ENCODE data around the gene EIPR1.

Gene EIPR1

DNA sequence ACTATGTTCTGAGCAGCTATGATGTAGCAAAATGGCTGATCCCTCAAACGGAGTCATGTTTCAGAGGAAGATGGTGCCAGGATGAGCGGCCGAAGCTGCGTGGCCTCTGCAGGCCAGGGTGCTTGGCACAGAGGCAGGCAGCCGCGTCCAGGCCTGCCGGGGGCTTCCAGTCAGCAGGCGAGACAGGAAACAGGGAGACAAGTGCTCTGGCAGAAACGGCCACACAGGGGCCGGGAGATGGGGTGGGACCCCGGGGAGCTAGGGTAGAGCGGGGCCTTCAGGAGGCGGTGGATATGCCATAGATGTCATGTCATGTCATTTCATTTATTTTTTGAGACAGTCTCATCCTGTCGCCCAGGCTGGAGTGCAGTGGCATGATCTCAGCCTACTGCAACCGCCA, 50.7 kb downstream of the EIPR1 start:
- Histone ChIP-seq H3K27me3 (ENCODE audit: control insufficient read depth, insufficient read depth, low read length) (no peaks in the 10 kb centered on the region), H3K36me3 (ENCODE audit: control insufficient read depth, insufficient read depth, low read length) (no peaks in the 10 kb centered on the region), H3K9me3 (ENCODE audit: control insufficient read depth, low read length) (no peaks in the 10 kb centered on the region), H3K4me3 (ENCODE audit: low read length) (no peak overlapping the region), H3K9ac (ENCODE audit: low read length) (no peak overlapping the region), H3K4me1 (ENCODE audit: control insufficient read depth, insufficient read depth, low read length) (peaks cover 5% of the 10 kb centered on the region)

DNA sequence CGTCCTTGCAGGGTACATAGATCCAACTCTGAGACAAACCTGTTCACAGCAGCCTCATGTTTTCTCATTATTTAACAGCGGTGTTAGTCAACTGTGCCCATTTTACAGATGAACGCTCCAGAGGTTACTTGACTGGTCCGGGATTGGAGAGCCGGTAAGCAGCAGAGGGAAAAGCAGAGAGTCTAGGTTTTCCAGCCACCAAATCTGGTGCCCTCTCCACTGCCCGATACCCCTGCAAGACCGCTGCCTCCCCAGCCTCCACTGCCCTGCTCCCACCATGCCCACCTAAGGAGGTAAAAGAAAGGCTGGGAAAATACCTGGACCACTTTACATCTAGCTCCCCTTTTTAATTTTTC, 51.5 kb downstream of the EIPR1 start:
- no peaks in the 10 kb centered on the region for H3K9me3 ChIP-seq (ENCODE audit: control insufficient read depth, low read length)
- no peak overlapping the region for H3K9ac ChIP-seq (ENCODE audit: low read length)
- H3K4me3 ChIP-seq (ENCODE audit: low read length), result no peak overlapping the region
- no peaks in the 10 kb centered on the region for H3K27me3 ChIP-seq (ENCODE audit: control insufficient read depth, insufficient read depth, low read length)
- H3K4me1 ChIP-seq (ENCODE audit: control insufficient read depth, insufficient read depth, low read length), result peaks cover 5% of the 10 kb centered on the region
- H3K36me3 ChIP-seq (ENCODE audit: control insufficient read depth, insufficient read depth, low read length), result no peaks in the 10 kb centered on the region

DNA sequence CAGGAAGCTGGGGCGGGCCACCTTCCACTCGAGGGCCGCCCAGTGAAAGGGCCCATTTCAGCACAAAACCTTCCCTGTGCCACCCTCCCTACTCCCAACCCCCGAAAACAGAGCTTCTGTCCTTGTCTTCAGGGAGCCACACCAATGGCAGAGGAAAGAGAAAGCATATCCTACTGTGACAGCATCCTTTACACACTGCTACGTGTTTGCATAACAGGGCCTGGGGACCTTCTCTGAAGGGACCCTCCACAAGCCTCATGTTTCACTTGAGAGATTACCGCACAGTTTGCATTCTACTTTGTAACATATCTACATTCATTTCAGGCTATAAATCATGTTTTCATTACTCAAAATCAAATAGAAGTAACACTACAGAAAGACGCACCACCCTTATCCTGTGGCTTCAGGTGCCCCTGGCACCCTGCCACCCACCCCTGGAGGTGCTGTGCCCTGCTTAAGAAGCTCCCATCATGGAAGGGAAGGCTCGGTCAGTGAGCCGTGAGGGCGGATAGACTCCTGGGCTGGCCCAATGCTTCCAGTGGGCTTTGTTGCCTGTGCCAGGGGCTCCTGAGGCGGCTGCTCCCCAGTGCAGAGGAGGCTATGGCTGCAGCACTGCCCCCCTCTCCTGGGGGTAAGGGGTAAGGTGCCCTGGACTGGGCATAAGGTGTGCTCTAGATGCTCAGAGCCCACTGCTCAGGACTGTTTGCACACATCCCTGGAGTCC, 52.0 kb downstream of the EIPR1 start:
- Histone ChIP-seq H3K27me3 (ENCODE audit: control insufficient read depth, insufficient read depth, low read length) (no peaks in the 10 kb centered on the region), H3K9me3 (ENCODE audit: control insufficient read depth, low read length) (no peaks in the 10 kb centered on the region), H3K4me1 (ENCODE audit: control insufficient read depth, insufficient read depth, low read length) (peaks cover 5% of the 10 kb centered on the region), H3K4me3 (ENCODE audit: low read length) (no peak overlapping the region), H3K9ac (ENCODE audit: low read length) (no peak overlapping the region), H3K36me3 (ENCODE audit: control insufficient read depth, insufficient read depth, low read length) (no peaks in the 10 kb centered on the region)

DNA sequence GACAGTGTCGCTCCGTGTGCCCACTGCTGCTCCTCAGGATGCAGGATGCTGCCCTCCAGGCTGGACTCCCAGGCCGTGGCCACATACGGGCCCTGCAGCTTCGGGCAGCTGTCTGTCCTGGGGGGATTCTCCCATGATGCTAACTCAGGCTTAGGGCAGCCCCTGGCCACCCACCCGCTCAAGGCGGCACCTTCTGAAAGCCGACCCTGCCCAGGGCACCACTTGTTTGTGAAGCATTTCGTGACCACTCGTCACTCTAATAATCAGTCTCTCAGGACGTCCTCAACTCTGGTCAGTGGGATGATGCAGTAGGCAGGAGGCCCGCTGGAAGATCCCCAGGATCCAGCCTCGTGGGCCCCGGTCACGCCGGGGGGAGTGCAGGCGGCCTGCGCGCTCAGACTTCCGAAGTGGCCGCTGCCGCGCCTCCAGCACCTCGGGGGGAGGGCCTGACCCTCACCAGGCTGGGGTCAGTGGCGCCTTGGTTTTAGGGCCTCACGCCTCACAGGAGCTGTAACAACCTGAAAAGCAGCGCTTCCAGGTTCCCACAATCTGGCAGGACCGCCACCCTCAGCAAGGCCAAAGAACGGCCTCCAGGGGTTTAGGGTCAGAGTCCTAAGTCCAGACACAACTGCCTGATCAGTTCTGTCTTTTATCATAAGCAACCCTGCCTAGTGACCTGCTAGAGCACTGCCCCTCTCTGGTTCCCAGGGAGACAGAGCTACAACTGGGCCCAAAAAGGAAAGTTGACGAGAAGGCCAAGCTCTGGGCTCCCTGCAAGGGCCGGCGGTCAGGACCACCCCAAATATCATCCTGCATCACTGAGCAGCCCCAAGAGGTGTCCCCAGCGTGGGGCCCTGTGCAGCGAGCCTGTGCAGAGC, 53.0 kb downstream of the EIPR1 start:
- Histone ChIP-seq H3K9me3 (ENCODE audit: control insufficient read depth, low read length) (no peaks in the 10 kb centered on the region), H3K4me3 (ENCODE audit: low read length) (no peak overlapping the region), H3K36me3 (ENCODE audit: control insufficient read depth, insufficient read depth, low read length) (no peaks in the 10 kb centered on the region), H3K4me1 (ENCODE audit: control insufficient read depth, insufficient read depth, low read length) (peaks cover 5% of the 10 kb centered on the region), H3K27me3 (ENCODE audit: control insufficient read depth, insufficient read depth, low read length) (no peaks in the 10 kb centered on the region), H3K9ac (ENCODE audit: low read length) (no peak overlapping the region)

DNA sequence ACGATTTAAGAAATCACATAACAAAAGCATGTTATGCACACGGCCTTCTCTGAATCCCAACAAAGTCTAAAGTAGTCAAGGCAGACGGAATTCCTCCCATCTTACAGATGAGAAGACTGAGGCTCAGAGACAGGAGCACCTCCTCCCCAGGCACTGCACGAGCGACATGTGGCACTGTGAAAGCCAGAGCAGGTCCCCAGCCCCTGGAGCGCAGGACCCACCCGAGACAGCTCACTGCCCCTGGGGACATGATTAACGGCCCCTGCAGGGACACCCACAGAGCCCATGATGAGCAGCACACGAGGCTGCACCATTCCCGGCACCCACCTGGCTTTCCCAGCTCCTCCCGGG, 53.6 kb downstream of the EIPR1 start:
- H3K4me1 ChIP-seq (ENCODE audit: control insufficient read depth, insufficient read depth, low read length), result peaks cover 5% of the 10 kb centered on the region
- no peaks in the 10 kb centered on the region for H3K9me3 ChIP-seq (ENCODE audit: control insufficient read depth, low read length)
- H3K4me3 ChIP-seq (ENCODE audit: low read length), result no peak overlapping the region
- no peak overlapping the region for H3K9ac ChIP-seq (ENCODE audit: low read length)
- no peaks in the 10 kb centered on the region for H3K27me3 ChIP-seq (ENCODE audit: control insufficient read depth, insufficient read depth, low read length)
- no peaks in the 10 kb centered on the region for H3K36me3 ChIP-seq (ENCODE audit: control insufficient read depth, insufficient read depth, low read length)

DNA sequence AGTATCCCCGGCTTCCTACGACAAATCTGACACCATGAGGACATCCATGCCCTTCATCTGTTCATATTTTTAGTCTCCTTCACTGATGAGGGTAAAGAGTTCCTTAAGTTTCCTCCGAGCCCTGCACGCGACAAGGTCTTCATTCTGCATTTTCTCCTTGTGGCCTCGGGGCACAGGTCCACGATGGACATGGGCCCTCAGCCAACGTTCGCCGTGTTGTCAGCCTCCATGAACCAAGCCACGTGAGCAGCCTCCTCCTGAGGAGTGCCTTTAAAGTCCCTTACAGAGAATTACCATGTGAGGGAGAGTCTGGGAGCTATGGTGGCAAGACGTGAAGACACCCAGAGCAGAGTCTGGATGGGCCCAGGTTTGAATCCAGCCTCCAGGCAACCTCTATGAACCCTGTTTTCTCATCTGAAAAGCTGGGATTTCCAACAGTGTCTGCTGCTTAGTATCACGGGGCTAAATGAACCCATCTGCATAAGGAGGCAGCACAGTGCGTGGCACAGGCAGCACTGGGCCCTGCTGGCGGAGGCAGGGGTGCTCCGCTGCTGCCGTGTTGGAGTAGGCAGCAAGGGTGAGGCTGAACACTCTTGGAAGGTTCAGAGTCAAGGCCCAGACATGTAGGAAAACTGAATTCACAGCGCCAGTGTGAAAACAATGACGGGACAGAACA, 54.1 kb downstream of the EIPR1 start:
- Histone ChIP-seq H3K27me3 (ENCODE audit: control insufficient read depth, insufficient read depth, low read length) (no peaks in the 10 kb centered on the region), H3K4me1 (ENCODE audit: control insufficient read depth, insufficient read depth, low read length) (peaks cover 5% of the 10 kb centered on the region), H3K36me3 (ENCODE audit: control insufficient read depth, insufficient read depth, low read length) (no peaks in the 10 kb centered on the region), H3K4me3 (ENCODE audit: low read length) (no peak overlapping the region), H3K9ac (ENCODE audit: low read length) (no peak overlapping the region), H3K9me3 (ENCODE audit: control insufficient read depth, low read length) (no peaks in the 10 kb centered on the region)

DNA sequence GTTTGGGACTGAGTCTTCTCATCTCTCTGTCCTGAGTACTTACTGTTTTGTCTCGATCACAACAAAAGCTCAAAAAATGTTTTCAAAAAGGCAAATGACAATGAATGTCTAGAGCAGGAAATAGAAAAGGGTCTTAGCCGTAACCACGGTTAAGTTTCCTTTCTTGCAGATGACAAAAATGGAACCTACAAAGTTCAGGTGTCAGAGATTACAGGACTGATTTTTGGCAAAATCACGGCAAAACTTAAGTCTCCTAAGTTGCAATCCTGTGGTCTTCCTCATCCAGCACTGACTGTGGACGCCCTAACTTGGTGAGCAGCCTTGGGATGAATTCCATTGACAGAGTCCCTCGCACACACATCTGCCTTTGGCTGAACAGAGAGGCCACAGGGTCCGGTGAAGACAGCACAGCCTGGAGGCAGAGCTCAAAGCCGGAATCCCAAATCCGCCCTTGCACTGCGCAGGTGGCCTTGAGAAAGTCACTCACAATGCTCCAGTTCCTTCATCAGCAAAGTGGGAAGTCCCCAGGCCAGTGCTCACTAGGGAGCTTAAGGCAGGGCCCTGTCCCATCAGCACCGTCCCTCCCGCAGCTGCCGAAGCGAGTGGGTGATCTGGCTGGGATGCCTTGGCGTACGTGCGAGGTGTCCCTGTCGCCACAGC, 55.2 kb downstream of the EIPR1 start:
- Histone ChIP-seq H3K4me3 (ENCODE audit: low read length) (no peak overlapping the region), H3K4me1 (ENCODE audit: control insufficient read depth, insufficient read depth, low read length) (peaks cover 5% of the 10 kb centered on the region), H3K36me3 (ENCODE audit: control insufficient read depth, insufficient read depth, low read length) (no peaks in the 10 kb centered on the region), H3K27me3 (ENCODE audit: control insufficient read depth, insufficient read depth, low read length) (no peaks in the 10 kb centered on the region), H3K9ac (ENCODE audit: low read length) (no peak overlapping the region), H3K9me3 (ENCODE audit: control insufficient read depth, low read length) (no peaks in the 10 kb centered on the region)

DNA sequence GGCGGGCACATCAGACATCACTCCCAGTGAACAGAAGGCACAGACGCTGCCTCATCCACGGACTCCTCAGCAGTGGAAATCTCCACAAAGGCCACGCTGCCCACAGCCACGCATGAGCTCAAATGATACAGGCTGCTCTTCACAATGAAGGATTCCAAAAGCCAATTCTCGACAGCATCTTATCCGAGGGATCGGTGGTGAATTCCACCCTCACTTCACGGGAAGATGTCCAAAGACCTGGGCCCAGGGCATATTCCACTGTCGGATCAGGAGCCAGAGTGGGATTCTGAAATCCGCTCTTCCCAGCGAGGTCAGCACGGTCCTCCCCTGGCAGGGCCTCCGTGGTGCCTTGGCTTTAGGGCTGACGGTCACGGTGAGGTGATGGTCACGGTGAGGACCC, 55.8 kb downstream of the EIPR1 start:
- Histone ChIP-seq H3K9ac (ENCODE audit: low read length) (no peak overlapping the region), H3K4me3 (ENCODE audit: low read length) (no peak overlapping the region), H3K36me3 (ENCODE audit: control insufficient read depth, insufficient read depth, low read length) (no peaks in the 10 kb centered on the region), H3K9me3 (ENCODE audit: control insufficient read depth, low read length) (no peaks in the 10 kb centered on the region), H3K27me3 (ENCODE audit: control insufficient read depth, insufficient read depth, low read length) (no peaks in the 10 kb centered on the region), H3K4me1 (ENCODE audit: control insufficient read depth, insufficient read depth, low read length) (peaks cover 5% of the 10 kb centered on the region)

DNA sequence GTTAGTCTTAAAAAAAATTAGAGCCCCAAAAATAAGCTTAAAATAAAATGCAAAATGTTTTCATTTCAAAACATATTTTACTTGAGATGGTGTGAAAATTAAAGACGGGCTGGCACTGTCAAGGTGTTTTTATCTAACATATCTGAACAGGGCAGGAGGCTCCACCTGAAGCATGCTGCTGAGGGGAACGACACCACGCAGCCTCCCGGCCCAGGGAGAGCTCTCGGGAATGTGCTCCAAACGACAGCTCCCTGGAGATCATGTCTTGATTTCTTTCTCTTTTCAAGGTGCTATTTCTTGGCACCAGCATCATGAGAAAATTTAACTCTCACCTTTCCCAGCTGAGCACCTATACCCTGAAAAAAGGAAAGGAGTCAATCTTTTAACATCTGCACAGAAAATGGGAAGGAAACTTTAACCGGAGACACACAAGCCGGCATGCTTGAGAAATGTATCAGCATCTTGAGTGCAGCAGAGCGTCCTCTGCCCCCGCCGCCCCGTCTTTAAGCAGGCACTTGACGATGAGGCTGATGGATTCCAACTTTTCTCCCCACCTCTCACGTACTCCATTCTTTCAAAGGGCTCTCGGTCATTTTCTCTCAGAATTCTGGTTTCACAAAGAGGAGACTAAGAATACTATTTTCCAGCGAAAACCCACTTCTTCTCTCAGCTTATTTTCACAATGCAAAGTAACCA, 56.6 kb downstream of the EIPR1 start:
- Histone ChIP-seq H3K4me3 (ENCODE audit: low read length) (no peak overlapping the region), H3K36me3 (ENCODE audit: control insufficient read depth, insufficient read depth, low read length) (no peaks in the 10 kb centered on the region), H3K4me1 (ENCODE audit: control insufficient read depth, insufficient read depth, low read length) (peaks cover 5% of the 10 kb centered on the region), H3K9me3 (ENCODE audit: control insufficient read depth, low read length) (no peaks in the 10 kb centered on the region), H3K27me3 (ENCODE audit: control insufficient read depth, insufficient read depth, low read length) (no peaks in the 10 kb centered on the region), H3K9ac (ENCODE audit: low read length) (no peak overlapping the region)

DNA sequence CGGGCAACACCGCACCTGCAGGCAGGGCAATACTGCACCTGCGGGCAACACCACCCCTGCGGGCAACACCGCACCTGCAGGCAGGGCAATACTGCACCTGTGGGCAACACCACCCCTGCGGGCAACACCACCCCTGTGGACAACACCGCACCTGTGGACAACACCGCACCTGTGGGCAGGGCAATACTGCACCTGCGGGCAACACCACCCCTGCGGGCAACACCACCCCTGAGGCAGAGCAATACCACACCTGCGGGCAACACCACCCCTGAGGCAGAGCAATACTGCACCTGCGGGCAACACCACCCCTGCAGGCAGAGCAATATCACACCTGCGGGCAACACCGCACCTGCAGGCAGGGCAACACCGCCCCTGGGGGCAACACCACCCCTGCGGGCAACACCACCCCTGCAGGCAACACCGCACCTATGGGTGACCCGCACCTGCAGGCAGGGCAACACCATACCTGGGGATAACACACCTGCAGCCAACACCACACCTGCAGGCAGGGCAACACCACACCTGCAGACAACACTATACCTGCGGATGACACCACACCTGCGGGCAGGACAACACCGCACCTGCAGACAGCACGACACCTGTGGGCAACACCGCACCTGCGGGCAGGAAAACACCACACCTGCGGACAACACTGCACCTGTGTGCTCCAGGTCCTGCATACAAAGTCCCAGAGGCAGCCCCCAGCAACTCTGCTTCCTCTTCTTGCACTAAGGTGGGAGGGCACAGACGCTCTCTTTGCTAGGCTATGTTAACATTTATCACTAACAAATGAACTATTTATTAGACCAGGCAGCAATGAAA, 57.7 kb downstream of the EIPR1 start:
- Histone ChIP-seq H3K36me3 (ENCODE audit: control insufficient read depth, insufficient read depth, low read length) (no peaks in the 10 kb centered on the region), H3K9ac (ENCODE audit: low read length) (no peak overlapping the region), H3K4me1 (ENCODE audit: control insufficient read depth, insufficient read depth, low read length) (peaks cover 2% of the 10 kb centered on the region), H3K27me3 (ENCODE audit: control insufficient read depth, insufficient read depth, low read length) (no peaks in the 10 kb centered on the region), H3K4me3 (ENCODE audit: low read length) (no peak overlapping the region), H3K9me3 (ENCODE audit: control insufficient read depth, low read length) (no peaks in the 10 kb centered on the region)

DNA sequence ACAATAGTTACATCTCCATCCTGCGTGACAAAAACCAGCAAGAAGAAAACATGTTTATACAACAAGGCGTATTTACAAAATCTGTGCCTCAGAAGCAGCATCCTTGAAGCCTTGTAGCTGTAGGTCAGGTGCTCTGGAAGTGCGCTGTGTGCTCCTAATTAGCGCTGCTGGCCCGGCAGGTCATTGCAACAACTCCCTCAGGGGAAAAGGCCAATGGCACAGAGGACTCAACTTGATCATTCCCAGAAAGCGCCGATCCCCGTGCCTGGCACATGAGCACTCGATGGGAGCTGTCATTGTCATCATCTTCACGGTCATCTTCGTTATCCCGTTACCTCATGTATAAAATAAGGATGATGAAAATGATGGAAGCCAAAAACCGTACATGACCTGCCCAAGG, 58.5 kb downstream of the EIPR1 start:
- no peaks in the 10 kb centered on the region for H3K9me3 ChIP-seq (ENCODE audit: control insufficient read depth, low read length)
- H3K4me1 ChIP-seq (ENCODE audit: control insufficient read depth, insufficient read depth, low read length), result no peaks in the 10 kb centered on the region
- no peaks in the 10 kb centered on the region for H3K27me3 ChIP-seq (ENCODE audit: control insufficient read depth, insufficient read depth, low read length)
- H3K4me3 ChIP-seq (ENCODE audit: low read length), result no peak overlapping the region
- no peak overlapping the region for H3K9ac ChIP-seq (ENCODE audit: low read length)
- H3K36me3 ChIP-seq (ENCODE audit: control insufficient read depth, insufficient read depth, low read length), result no peaks in the 10 kb centered on the region

All from mucosa of stomach (tissue), 1 donor.